HG02610 (cell line): ENCODE results near the gene IL22RA2.

Experiments
- ATAC-seq: cut with Tn5 transposase; IDR thresholded peaks from one replicate; pipeline ENCODE4 v1.9.1; 2021; ENCODE audit warnings: mild to moderate bottlenecking, moderate library complexity; ENCODE audit not compliant: unreplicated experiment

The IL22RA2 gene

GRCh38 chr6:137097526-137097925, 75.9 kb downstream of the IL22RA2 start:
- no peak for ATAC-seq

GRCh38 chr6:137097057-137097456, 76.4 kb downstream of the IL22RA2 start:
- ATAC-seq = peak; percentile 34

GRCh38 chr6:137095651-137096238, 77.7 kb downstream of the IL22RA2 start:
- peak; percentile 72 for ATAC-seq

GRCh38 chr6:137095093-137095492, 78.4 kb downstream of the IL22RA2 start:
- no peak for ATAC-seq

GRCh38 chr6:137094411-137095008, 78.9 kb downstream of the IL22RA2 start:
- peak; percentile 25 for ATAC-seq
